WI38 (cell line): ENCODE results near the gene DYRK4.
A peak's percentile ranks its signal among the peaks of the same experiment; 100 is the strongest.

ENCODE experiments used
- H3K4me3 ChIP-seq: 2 replicates; pipeline ENCODE4 v1.5.1; 2011; ENCODE audit warnings: low read depth, mild to moderate bottlenecking, control low read depth, low read length
- TF ChIP-seq, protein P1 (sequence below): IDR thresholded peaks from 2 replicates; pipeline ENCODE4 v1.5.1; 2012; ENCODE audit warnings: low read depth, mild to moderate bottlenecking, control low read depth, low read length

The DYRK4 gene

GRCh38 chr12:4595881-4596280 is 33.9 kb downstream of the DYRK4 start:
- TF ChIP-seq, protein P1, sequence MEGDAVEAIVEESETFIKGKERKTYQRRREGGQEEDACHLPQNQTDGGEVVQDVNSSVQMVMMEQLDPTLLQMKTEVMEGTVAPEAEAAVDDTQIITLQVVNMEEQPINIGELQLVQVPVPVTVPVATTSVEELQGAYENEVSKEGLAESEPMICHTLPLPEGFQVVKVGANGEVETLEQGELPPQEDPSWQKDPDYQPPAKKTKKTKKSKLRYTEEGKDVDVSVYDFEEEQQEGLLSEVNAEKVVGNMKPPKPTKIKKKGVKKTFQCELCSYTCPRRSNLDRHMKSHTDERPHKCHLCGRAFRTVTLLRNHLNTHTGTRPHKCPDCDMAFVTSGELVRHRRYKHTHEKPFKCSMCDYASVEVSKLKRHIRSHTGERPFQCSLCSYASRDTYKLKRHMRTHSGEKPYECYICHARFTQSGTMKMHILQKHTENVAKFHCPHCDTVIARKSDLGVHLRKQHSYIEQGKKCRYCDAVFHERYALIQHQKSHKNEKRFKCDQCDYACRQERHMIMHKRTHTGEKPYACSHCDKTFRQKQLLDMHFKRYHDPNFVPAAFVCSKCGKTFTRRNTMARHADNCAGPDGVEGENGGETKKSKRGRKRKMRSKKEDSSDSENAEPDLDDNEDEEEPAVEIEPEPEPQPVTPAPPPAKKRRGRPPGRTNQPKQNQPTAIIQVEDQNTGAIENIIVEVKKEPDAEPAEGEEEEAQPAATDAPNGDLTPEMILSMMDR, result no peak
- H3K4me3 ChIP-seq, result no peak overlapping the region

GRCh38 chr12:4603421-4603820 is 41.4 kb downstream of the DYRK4 start:
- TF ChIP-seq, protein P1, result no peak
- no peak overlapping the region for H3K4me3 ChIP-seq

GRCh38 chr12:4603946-4604345 is 41.9 kb downstream of the DYRK4 start:
- TF ChIP-seq, protein P1, result no peak
- H3K4me3 ChIP-seq, result no peak overlapping the region

DNA sequence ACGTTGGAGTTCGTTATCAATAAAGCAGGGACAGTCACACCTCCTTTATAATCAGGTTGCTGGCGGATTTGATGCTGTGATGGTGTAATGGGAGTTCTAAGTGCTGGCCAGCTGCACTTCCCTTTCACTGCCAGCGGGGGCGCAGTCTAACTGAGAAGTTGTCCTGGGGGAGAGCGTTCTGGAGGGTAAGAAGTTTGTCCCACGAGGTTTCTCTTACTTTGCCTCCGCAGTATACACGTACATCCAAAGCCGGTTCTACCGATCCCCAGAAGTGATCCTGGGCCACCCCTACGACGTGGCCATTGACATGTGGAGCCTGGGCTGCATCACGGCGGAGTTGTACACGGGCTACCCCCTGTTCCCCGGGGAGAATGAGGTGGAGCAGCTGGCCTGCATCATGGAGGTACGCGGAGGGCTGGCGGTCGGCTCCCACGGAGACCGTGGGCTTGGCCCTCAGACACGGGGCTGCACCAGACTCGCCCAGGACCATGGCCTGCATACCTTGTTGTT is 42.7 kb downstream of the DYRK4 start:
- H3K4me3 ChIP-seq, result peak overlapping the region; percentile 91
- TF ChIP-seq, protein P1, result peak; percentile 100

DNA sequence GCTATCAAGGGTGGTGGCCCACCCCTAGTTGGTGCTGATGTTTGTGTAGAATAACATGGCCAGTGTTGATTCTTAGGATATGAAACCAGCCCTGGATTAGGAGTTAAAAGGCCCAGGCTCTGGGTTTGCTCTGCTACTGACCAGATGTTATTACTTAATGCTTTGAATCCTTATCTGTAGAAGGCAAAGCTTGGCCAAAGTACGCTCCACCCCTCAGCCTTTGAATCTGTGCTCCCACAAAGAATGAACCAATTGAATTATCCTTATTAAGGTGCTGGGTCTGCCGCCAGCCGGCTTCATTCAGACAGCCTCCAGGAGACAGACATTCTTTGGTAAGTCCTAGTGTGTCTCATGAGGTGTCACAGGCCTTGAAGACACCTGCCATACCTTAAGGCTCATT is 45.0 kb downstream of the DYRK4 start:
- TF ChIP-seq, protein P1, result no peak
- no peak overlapping the region for H3K4me3 ChIP-seq

DNA sequence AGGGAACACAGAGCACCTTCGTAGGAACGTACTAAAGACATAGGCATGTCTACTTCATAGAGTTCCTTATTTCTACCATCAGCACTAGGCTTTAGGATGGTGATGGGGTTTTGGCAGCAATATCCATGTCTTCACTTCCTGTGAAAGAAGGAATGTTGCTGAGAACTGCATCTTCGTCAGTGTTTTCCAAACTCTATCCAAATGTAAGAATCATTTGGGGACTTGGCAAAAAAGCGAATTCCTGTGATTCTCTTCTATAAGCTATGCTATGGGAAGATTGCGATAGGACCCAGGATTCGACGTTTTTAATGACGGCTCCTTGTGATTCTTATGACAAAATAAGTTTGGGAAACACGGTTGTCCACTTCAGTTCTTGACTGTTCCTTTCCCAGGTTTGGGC is 47.1 kb downstream of the DYRK4 start:
- no peak overlapping the region for H3K4me3 ChIP-seq
- TF ChIP-seq, protein P1, result no peak

GRCh38 chr12:4610481-4610880 is 48.5 kb downstream of the DYRK4 start:
- no peak overlapping the region for H3K4me3 ChIP-seq
- TF ChIP-seq, protein P1, result no peak
